Placental epithelial cell (primary cell): ENCODE measurements around the gene SAV1. TPM values are rescaled to one million over a fixed set of nuclear protein-coding genes. Genes with fewer than 3 reads are reported as not detected.

ENCODE experiments used
- small RNA-seq: library from RNA; depleted of rRNA; stranded (forward); fragments of <200 nt; gene quantifications from one replicate; pipeline ENCODE3, GENCODE V24; 2012
- total RNA-seq: library from RNA; depleted of rRNA; stranded (reverse); fragments of >200 nt; gene quantifications from 2 replicates; pipeline ENCODE4 v1.2.3, GENCODE V29; 2012

SAV1 gene
- total RNA-seq, result 13.0 and 18.8 TPM in 2 replicates

DNA sequence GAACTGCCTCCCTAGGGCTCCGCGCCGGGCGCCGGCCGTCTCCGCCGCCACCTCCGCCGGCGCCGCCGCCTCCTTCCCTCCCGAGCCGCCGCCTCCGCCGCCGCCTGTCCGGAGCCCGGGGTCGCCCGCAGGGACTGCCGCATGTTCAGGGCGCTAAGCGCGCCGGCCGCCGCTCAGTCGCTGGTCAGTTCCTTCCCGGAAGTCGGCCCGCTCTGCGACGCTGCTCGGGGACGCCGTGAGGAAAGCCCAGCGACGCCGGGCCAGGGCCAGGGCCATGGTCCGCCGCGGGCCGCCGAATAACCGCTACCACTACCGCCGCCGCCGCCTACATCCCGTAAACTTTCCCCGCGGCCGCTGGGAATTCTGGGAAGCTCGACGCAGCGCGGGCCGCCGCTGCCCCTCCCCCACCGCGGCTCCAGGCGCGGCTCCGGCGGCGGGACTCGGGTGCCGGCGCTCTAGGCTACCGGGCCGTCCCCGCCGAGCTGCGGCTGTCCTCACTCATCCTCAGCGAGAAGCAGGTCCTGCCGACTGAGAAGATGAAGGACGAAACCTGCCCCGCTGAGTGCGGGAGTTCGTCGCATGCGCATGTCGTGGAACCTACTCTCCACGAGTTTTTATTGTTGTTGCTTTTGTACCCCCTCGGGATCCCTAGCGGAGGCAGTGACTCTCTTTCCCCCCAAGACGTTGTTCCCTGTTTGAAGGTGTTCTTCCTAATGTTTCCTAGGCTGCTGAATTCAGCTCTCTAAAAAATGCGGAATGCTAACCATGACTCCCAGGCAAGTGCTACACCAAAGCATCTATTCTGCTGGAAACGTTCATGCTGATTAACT lies at the start of gene SAV1:
Gene SAV1 (minus strand): TSS at position 311 of the 830 bp plus-strand sequence. CDS start 339 bp downstream, outside the sequence.

Small RNA genes within 50 kb of the gene (small RNA-seq; reads per million reads assigned to genes)
- not detected for gene RN7SL452P

Other genes with a start within 250 kb of the SAV1 start
- gene MAP4K5, start 135.7 kb downstream of the SAV1 start, total RNA-seq, result 48.7 and 70.4 TPM in 2 replicates
- gene ATL1, start 108.2 kb downstream of the SAV1 start, total RNA-seq, result 5.9 and 6.0 TPM in 2 replicates
- gene NIN, start 162.9 kb upstream of the SAV1 start, total RNA-seq, result 21.4 and 24.7 TPM in 2 replicates
- gene ABHD12B, start 203.7 kb upstream of the SAV1 start, total RNA-seq, result not detected in 2 replicates